GM12864 (cell line): ENCODE data around the gene NUP210.
A peak's percentile ranks its signal among the peaks of the same experiment; 100 is the strongest.

ENCODE experiments used
- DNase-seq: peaks from one replicate; pipeline ENCODE4 v3.0.0-alpha.2; 2011; ENCODE audit warnings: low read depth
- H3K4me3 ChIP-seq: 2 replicates; pipeline ENCODE4 v1.5.1; 2011; ENCODE audit warnings: mild to moderate bottlenecking, low read depth, low read length, control low read depth
- CTCF ChIP-seq: IDR thresholded peaks from 2 replicates; pipeline ENCODE4 v1.5.1; 2011; ENCODE audit warnings: low read depth, mild to moderate bottlenecking, moderate library complexity, low read length, control low read depth, inconsistent platforms; ENCODE audit errors: missing control alignments

Gene NUP210

GRCh38 chr3:13420045-13420830, at the start of gene NUP210:
Gene NUP210, minus strand, starts transcription at chr3:13420322. Its CDS starts 96 bp downstream, at chr3:13420226.
- H3K4me3 ChIP-seq: peak within 1 kb of the TSS; percentile 73
- no peak for DNase-seq
- no peak for TF ChIP-seq CTCF

- H3K4me3 ChIP-seq: no peak overlapping the region
- no peak for TF ChIP-seq CTCF
- no peak for DNase-seq
Measured at GRCh38 chr3:13466781-13467180, 46.7 kb upstream of the NUP210 start.

GRCh38 chr3:13465236-13465873, 45.2 kb upstream of the NUP210 start:
- DNase-seq: no peak
- no peak for TF ChIP-seq CTCF
- no peak overlapping the region for H3K4me3 ChIP-seq

- no peak for TF ChIP-seq CTCF
- H3K4me3 ChIP-seq: no peak overlapping the region
- DNase-seq: no peak
Measured at GRCh38 chr3:13463618-13464400, 43.7 kb upstream of the NUP210 start.

- H3K4me3 ChIP-seq: no peak overlapping the region
- TF ChIP-seq CTCF: no peak
- no peak for DNase-seq
Measured at GRCh38 chr3:13462822-13463221, 42.7 kb upstream of the NUP210 start.

GRCh38 chr3:13462125-13462629, 42.1 kb upstream of the NUP210 start:
- TF ChIP-seq CTCF: no peak
- H3K4me3 ChIP-seq: no peak overlapping the region
- no peak for DNase-seq
